ENCODE data around the gene ACBD3.

- TF ChIP-seq POLR2A (IDR thresholded peaks at IDR 0.05; ENCODE audit: control extremely low read depth in 1 of 2, low read depth in 2 of 2, low read length in 2 of 2) (no peak), KDM1A (IDR thresholded peaks at IDR 0.05; ENCODE audit: borderline replicate concordance, low read length) (no peak), EZH2 (IDR thresholded peaks at IDR 0.05; ENCODE audit: low read depth, low read length, severe bottlenecking) (no peak), SRF (IDR thresholded peaks at IDR 0.05; ENCODE audit: low read depth, low read length) (no peak), SP1 (IDR thresholded peaks at IDR 0.05; ENCODE audit: low read depth, low read length) (no peak), SIN3A (conservative IDR thresholded peaks at IDR 0.05 in 1 of 2, IDR thresholded peaks at IDR 0.05 in 1 of 2; ENCODE audit: low read depth in 1 of 2, low read length in 2 of 2) (no peak), RAD21 (IDR thresholded peaks at IDR 0.05 in 1 of 2, conservative IDR thresholded peaks at IDR 0.05 in 1 of 2; ENCODE audit: low read depth in 2 of 2, low read length in 2 of 2) (no peak), CBX5 (IDR thresholded peaks at IDR 0.05; ENCODE audit: low read depth, low read length) (no peak), KDM5A (IDR thresholded peaks at IDR 0.05; ENCODE audit: low read length) (no peak)
- TF ChIP-seq, protein P1, sequence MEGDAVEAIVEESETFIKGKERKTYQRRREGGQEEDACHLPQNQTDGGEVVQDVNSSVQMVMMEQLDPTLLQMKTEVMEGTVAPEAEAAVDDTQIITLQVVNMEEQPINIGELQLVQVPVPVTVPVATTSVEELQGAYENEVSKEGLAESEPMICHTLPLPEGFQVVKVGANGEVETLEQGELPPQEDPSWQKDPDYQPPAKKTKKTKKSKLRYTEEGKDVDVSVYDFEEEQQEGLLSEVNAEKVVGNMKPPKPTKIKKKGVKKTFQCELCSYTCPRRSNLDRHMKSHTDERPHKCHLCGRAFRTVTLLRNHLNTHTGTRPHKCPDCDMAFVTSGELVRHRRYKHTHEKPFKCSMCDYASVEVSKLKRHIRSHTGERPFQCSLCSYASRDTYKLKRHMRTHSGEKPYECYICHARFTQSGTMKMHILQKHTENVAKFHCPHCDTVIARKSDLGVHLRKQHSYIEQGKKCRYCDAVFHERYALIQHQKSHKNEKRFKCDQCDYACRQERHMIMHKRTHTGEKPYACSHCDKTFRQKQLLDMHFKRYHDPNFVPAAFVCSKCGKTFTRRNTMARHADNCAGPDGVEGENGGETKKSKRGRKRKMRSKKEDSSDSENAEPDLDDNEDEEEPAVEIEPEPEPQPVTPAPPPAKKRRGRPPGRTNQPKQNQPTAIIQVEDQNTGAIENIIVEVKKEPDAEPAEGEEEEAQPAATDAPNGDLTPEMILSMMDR (IDR thresholded peaks at IDR 0.05; ENCODE audit: control extremely low read depth in 1 of 3, insufficient read depth in 1 of 3, low read depth in 1 of 3, low read length in 3 of 3) = no peak
- TF ChIP-seq, protein P2, sequence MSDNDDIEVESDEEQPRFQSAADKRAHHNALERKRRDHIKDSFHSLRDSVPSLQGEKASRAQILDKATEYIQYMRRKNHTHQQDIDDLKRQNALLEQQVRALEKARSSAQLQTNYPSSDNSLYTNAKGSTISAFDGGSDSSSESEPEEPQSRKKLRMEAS (IDR thresholded peaks at IDR 0.05) = no peak
These were observed 31.9 kb downstream of the ACBD3 start for GRCh38 chr1:226154593-226154992.
